GM23248 (cell line): Measurements from ENCODE around the gene BMAL1. TPM values are rescaled to one million over a fixed set of nuclear protein-coding genes. Genes with fewer than 3 reads are reported as not detected.

Experiments
- DNase-seq: peaks from one replicate; pipeline ENCODE4 v3.0.0-alpha.2; 2015
- H2AFZ ChIP-seq: fragments of 200-600 bp; sonication (generic); 2 replicates; pipeline ENCODE4 v1.6.1; 2016; ENCODE audit warnings: antibody characterized with exemption
- H3F3A ChIP-seq: fragments of 200-600 bp; sonication (generic); 2 replicates; pipeline ENCODE4 v1.6.1; 2016; ENCODE audit warnings: mild to moderate bottlenecking, antibody characterized with exemption, mixed run types; ENCODE audit not compliant: insufficient read depth
- H3K27ac ChIP-seq: fragments of 200-600 bp; sonication (generic); 2 replicates; pipeline ENCODE4 v1.5.1; 2016; ENCODE audit warnings: mild to moderate bottlenecking
- H3K27me3 ChIP-seq: fragments of 200-600 bp; sonication (generic); replicated peaks from 2 replicates; pipeline ENCODE4 v1.6.1; 2016; ENCODE audit warnings: mild to moderate bottlenecking; ENCODE audit not compliant: insufficient read depth
- H3K36me3 ChIP-seq: fragments of 200-600 bp; sonication (generic); 2 replicates; pipeline ENCODE4 v1.6.1; 2016; ENCODE audit warnings: low read depth, mild to moderate bottlenecking
- H3K4me1 ChIP-seq: fragments of 200-600 bp; sonication (generic); 2 replicates; pipeline ENCODE4 v1.6.1; 2016; ENCODE audit warnings: mild to moderate bottlenecking; ENCODE audit not compliant: insufficient read depth
- H3K4me2 ChIP-seq: fragments of 200-600 bp; sonication (generic); one replicate; pipeline ENCODE4 v1.6.1; 2016; ENCODE audit warnings: mild to moderate bottlenecking; ENCODE audit not compliant: unreplicated experiment
- H3K4me3 ChIP-seq: fragments of 200-600 bp; sonication (generic); 2 replicates; pipeline ENCODE4 v1.5.1; 2016; ENCODE audit warnings: mild to moderate bottlenecking
- H3K79me2 ChIP-seq: fragments of 200-600 bp; sonication (generic); 2 replicates; pipeline ENCODE4 v1.6.1; 2016; ENCODE audit warnings: mild to moderate bottlenecking; ENCODE audit not compliant: insufficient read depth
- H3K9ac ChIP-seq: fragments of 200-600 bp; sonication (generic); 2 replicates; pipeline ENCODE4 v1.6.1; 2016; ENCODE audit warnings: mild to moderate bottlenecking
- H3K9me2 ChIP-seq: fragments of 200-600 bp; sonication (generic); 2 replicates; pipeline ENCODE4 v1.6.1; 2016; ENCODE audit warnings: mixed run types, mild to moderate bottlenecking, moderate library complexity; ENCODE audit not compliant: insufficient read depth
- H3K9me3 ChIP-seq: fragments of 200-600 bp; sonication (generic); one replicate; pipeline ENCODE4 v1.6.1; 2017; ENCODE audit warnings: low read depth
- H4K20me1 ChIP-seq: fragments of 200-600 bp; sonication (generic); 2 replicates; pipeline ENCODE4 v1.6.0; 2016; ENCODE audit not compliant: insufficient read depth
- EZH2 ChIP-seq: fragments of 200-600 bp; sonication (generic); IDR thresholded peaks from 2 replicates; pipeline ENCODE4 v1.6.1; 2018; ENCODE audit warnings: antibody characterized with exemption, mild to moderate bottlenecking; ENCODE audit not compliant: insufficient read depth, poor library complexity, severe bottlenecking
- EZH2phosphoT487 ChIP-seq: fragments of 200-600 bp; sonication (generic); IDR thresholded peaks from 2 replicates; pipeline ENCODE4 v1.6.1; 2018; ENCODE audit warnings: antibody characterized with exemption, moderate library complexity, mild to moderate bottlenecking, low read depth; ENCODE audit not compliant: insufficient read depth
- WGBS, 2 experiments: methylation state at CpG; one replicate each; pipeline ENCODE4 v1.1.6; 2015 to 2017; ENCODE audit warnings: low lambda C conversion rate in 2 of 2, low coverage in 1 of 2; ENCODE audit errors: missing lambda C conversion rate in 2 of 2; 5-methylcytosine and 5-hydroxymethylcytosine counted together
- in situ Hi-C: fragments of 300-500 bp; cut with MboI; formaldehyde crosslinking; loops from 2 replicates; pipeline ENCODE4 v1.15.0; 2020
- polyA plus RNA-seq: library from polyadenylated mRNA; unstranded; fragments of >200 nt; fragmentation: Nextera tagmentation; extraction: Ambion mirVana; gene quantifications from 2 replicates; pipeline ENCODE4 v1.2.1, GENCODE V29; 2016
- total RNA-seq: library from RNA; depleted of rRNA; stranded (reverse); fragments of >200 nt; shearing (Covaris generic); gene quantifications from 2 replicates; pipeline ENCODE4 v1.2.3, GENCODE V29; 2014

Gene BMAL1
- total and polyA plus RNA-seq, 2 experiments from 2014 or later = 31.9 to 41.7 TPM

- H3K9me2 ChIP-seq = no peaks in the 10 kb centered on the region
- no peak for DNase-seq
- no peak overlapping the region for H2AFZ ChIP-seq
- no peaks in the 10 kb centered on the region for H3K36me3 ChIP-seq
- H3F3A ChIP-seq = peaks cover 13% of the 10 kb centered on the region; the same call in 1 of the 2 replicates
- in situ Hi-C loops = no loop called here
- no peaks in the 10 kb centered on the region for H3K9me3 ChIP-seq
- H3K27me3 ChIP-seq = no peaks in the 10 kb centered on the region
- peaks cover 23% of the 10 kb centered on the region for H3K4me1 ChIP-seq
- no peaks in the 10 kb centered on the region for H3K79me2 ChIP-seq
- 88 to 90% methylated on average over 1 of the region's 1 CpG for WGBS, 2 experiments
- H4K20me1 ChIP-seq = no peaks in the 10 kb centered on the region
- no peak overlapping the region for H3K27ac ChIP-seq
- TF ChIP-seq EZH2 (no peak), EZH2phosphoT487 (no peak)
- no peak overlapping the region for H3K4me2 ChIP-seq
- H3K4me3 ChIP-seq = no peak overlapping the region
- H3K9ac ChIP-seq = no peak overlapping the region
These were observed 44.3 kb upstream of the BMAL1 start for GRCh38 chr11:13233173-13233745.

DNA sequence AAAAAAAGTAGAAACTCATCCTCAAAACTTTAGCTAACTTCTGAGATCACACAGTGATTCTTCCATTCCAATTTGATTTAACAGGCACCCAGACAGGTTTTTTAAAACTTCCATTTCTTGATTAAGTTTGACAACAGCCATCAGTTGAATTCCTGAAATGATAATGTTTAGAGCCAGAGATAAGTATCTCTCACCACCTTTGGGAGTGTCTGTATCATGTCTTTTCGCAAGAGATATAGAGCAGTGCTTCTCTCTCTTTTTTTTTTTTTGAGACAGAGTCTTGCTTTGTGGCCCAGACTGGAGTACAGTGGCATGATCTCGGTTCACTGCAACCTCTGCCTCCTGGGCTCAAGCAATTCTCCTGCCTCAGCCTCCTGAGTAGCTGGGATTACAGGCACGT lies 41.7 kb upstream of the BMAL1 start:
- H3K9me3 ChIP-seq = no peaks in the 10 kb centered on the region
- H3K4me2 ChIP-seq = no peak overlapping the region
- no peaks in the 10 kb centered on the region for H3K27me3 ChIP-seq
- WGBS, 2 experiments = 94 to 100% methylated on average over 2 to 3 of the region's 3 CpGs
- no peak overlapping the region for H3K4me3 ChIP-seq
- H3K36me3 ChIP-seq = no peaks in the 10 kb centered on the region
- no peak for TF ChIP-seq EZH2phosphoT487
- no peak for TF ChIP-seq EZH2
- in situ Hi-C loops = no loop called here
- H4K20me1 ChIP-seq = no peaks in the 10 kb centered on the region
- no peak for DNase-seq
- H3K27ac ChIP-seq = no peak overlapping the region
- H3K9me2 ChIP-seq = no peaks in the 10 kb centered on the region
- H3K4me1 ChIP-seq = no peaks in the 10 kb centered on the region
- no peak overlapping the region for H3K9ac ChIP-seq
- H3K79me2 ChIP-seq = no peaks in the 10 kb centered on the region
- H3F3A ChIP-seq = no peaks in the 10 kb centered on the region
- no peak overlapping the region for H2AFZ ChIP-seq

DNA sequence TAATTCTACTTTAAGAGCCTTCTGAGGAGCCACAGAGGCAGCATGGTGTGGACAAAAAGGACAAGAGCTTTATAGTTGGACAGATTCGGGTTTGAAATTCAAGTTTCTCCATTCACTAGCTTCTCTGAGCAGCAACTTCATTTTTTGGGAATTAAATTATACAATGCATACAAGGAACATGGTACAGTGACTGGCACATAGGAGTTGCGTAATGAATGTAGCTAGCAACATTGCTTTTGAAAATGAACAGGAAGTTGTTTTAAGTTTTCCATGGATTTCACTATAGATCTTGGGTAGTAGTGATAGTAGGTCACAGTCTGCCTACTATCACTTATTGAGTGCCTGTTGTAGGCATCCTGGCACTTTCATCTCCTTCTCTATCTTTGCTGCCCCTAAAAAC lies 41.0 kb upstream of the BMAL1 start:
- Histone ChIP-seq H3F3A (no peaks in the 10 kb centered on the region), H3K4me2 (no peak overlapping the region), H3K27ac (no peak overlapping the region), H3K9ac (no peak overlapping the region), H4K20me1 (no peaks in the 10 kb centered on the region), H2AFZ (no peak overlapping the region), H3K4me3 (no peak overlapping the region), H3K9me2 (no peaks in the 10 kb centered on the region), H3K27me3 (no peaks in the 10 kb centered on the region), H3K9me3 (no peaks in the 10 kb centered on the region), H3K4me1 (no peaks in the 10 kb centered on the region), H3K79me2 (no peaks in the 10 kb centered on the region), H3K36me3 (no peaks in the 10 kb centered on the region)
- no peak for DNase-seq
- WGBS, 2 experiments = 48 to 50% methylated on average over 2 of the region's 2 CpGs
- in situ Hi-C loops = no loop called here
- TF ChIP-seq EZH2 (no peak), EZH2phosphoT487 (no peak)

GRCh38 chr11:13237761-13238160 lies 39.8 kb upstream of the BMAL1 start:
- Histone ChIP-seq H3K4me3 (no peak overlapping the region), H4K20me1 (no peaks in the 10 kb centered on the region), H3K9ac (no peak overlapping the region), H3K27me3 (no peaks in the 10 kb centered on the region), H3K4me2 (no peak overlapping the region), H3K36me3 (no peaks in the 10 kb centered on the region), H3K4me1 (peaks cover 3% of the 10 kb centered on the region; the same call in 1 of the 2 replicates), H3K9me2 (no peaks in the 10 kb centered on the region), H3K27ac (no peak overlapping the region), H3K79me2 (no peaks in the 10 kb centered on the region), H2AFZ (no peak overlapping the region), H3F3A (no peaks in the 10 kb centered on the region), H3K9me3 (no peaks in the 10 kb centered on the region)
- TF ChIP-seq EZH2phosphoT487 = no peak
- no peak for TF ChIP-seq EZH2
- 66 to 69% methylated on average over 7 of the region's 7 CpGs for WGBS, 2 experiments
- DNase-seq = no peak
- in situ Hi-C loops = no loop called here
